HEK293T (cell line): ENCODE measurements around the gene TNFSF9.
"Not testable (repeated sequence)": the region's sequence is repeated elsewhere in the genome, so short reads cannot be mapped to it uniquely, and the experiment has no call there.

Experiments used
- CTCF ChIA-PET: fragments of 350-600 bp; formaldehyde crosslinking; extraction: SDS; loops from one replicate; lab custom pipeline; 2021; ENCODE audit warnings: antibody characterized with exemption, inconsistent platforms; lab: Yijun Ruan, JAX
- POLR2A ChIA-PET: fragments of 350-600 bp; formaldehyde crosslinking; extraction: SDS; loops from one replicate; lab custom pipeline; 2020; ENCODE audit warnings: antibody characterized with exemption, inconsistent platforms; lab: Yijun Ruan, JAX
- DNase-seq: peaks from one replicate; pipeline ENCODE4 v3.0.0; 2012; ENCODE audit warnings: mixed read lengths; ENCODE audit errors: extremely low spot score
- ARNT ChIP-seq: fragments of 450-650 bp; IDR thresholded peaks from 2 replicates; pipeline ENCODE4 v1.6.1; 2017; ENCODE audit warnings: mild to moderate bottlenecking
- BHLHE40 ChIP-seq: fragments of 450-650 bp; IDR thresholded peaks from 2 replicates; pipeline ENCODE4 v1.6.1; 2016; ENCODE audit warnings: mild to moderate bottlenecking, moderate library complexity, borderline replicate concordance
- CTBP1 ChIP-seq: fragments of 450-650 bp; IDR thresholded peaks from 2 replicates; pipeline ENCODE4 v1.6.1; 2016; ENCODE audit warnings: borderline replicate concordance
- ELF4 ChIP-seq: fragments of 450-650 bp; IDR thresholded peaks from 2 replicates; pipeline ENCODE4 v1.6.1; 2017; ENCODE audit warnings: antibody characterized with exemption
- FOXA1 ChIP-seq: fragments of 450-650 bp; IDR thresholded peaks from 2 replicates; pipeline ENCODE4 v1.6.1; 2016; ENCODE audit warnings: mild to moderate bottlenecking
- FOXK2 ChIP-seq: fragments of 450-650 bp; IDR thresholded peaks from 2 replicates; pipeline ENCODE4 v1.6.1; 2016; ENCODE audit warnings: mild to moderate bottlenecking
- FOXM1 ChIP-seq: fragments of 450-650 bp; IDR thresholded peaks from 2 replicates; pipeline ENCODE4 v1.6.1; 2017; ENCODE audit warnings: mild to moderate bottlenecking, borderline replicate concordance
- HDGF ChIP-seq: fragments of 450-650 bp; IDR thresholded peaks from 2 replicates; pipeline ENCODE4 v1.6.1; 2017; ENCODE audit warnings: antibody characterized with exemption, borderline replicate concordance
- L3MBTL2 ChIP-seq: fragments of 450-650 bp; conservative IDR thresholded peaks from 2 replicates; pipeline ENCODE4 v1.6.1; 2016; ENCODE audit warnings: mild to moderate bottlenecking
- LEF1 ChIP-seq: fragments of 450-650 bp; IDR thresholded peaks from 2 replicates; pipeline ENCODE4 v1.6.1; 2017; ENCODE audit warnings: mild to moderate bottlenecking, borderline replicate concordance
- NFRKB ChIP-seq: fragments of 450-650 bp; IDR thresholded peaks from 2 replicates; pipeline ENCODE4 v1.6.1; 2016; ENCODE audit warnings: mild to moderate bottlenecking, moderate library complexity
- PKNOX1 ChIP-seq: fragments of 450-650 bp; IDR thresholded peaks from 2 replicates; pipeline ENCODE4 v1.6.1; 2016
- SP1 ChIP-seq: fragments of 450-650 bp; IDR thresholded peaks from 2 replicates; pipeline ENCODE4 v1.6.1; 2017
- SUZ12 ChIP-seq: fragments of 450-650 bp; IDR thresholded peaks from 2 replicates; pipeline ENCODE4 v1.6.1; 2016; ENCODE audit warnings: mild to moderate bottlenecking
- TARDBP ChIP-seq: fragments of 450-650 bp; IDR thresholded peaks from 2 replicates; pipeline ENCODE4 v1.6.1; 2016
- ZNF384 ChIP-seq: fragments of 450-650 bp; IDR thresholded peaks from 2 replicates; pipeline ENCODE4 v1.6.1; 2016

TNFSF9 gene

GRCh38 chr19:6564393-6564792, 33.6 kb downstream of the TNFSF9 start:
- no peak for TF ChIP-seq TARDBP
- no peak for TF ChIP-seq FOXM1
- no peak for TF ChIP-seq CTBP1
- no peak for TF ChIP-seq ELF4
- no peak for TF ChIP-seq BHLHE40
- TF ChIP-seq ZNF384, result no peak
- no peak for TF ChIP-seq HDGF
- TF ChIP-seq PKNOX1, result no peak
- no peak for TF ChIP-seq SUZ12
- no peak for TF ChIP-seq LEF1
- TF ChIP-seq L3MBTL2, result no peak
- TF ChIP-seq FOXA1, result no peak
- TF ChIP-seq NFRKB, result no peak
- POLR2A ChIA-PET, result no interaction called here
- DNase-seq, result no peak
- CTCF ChIA-PET, result no interaction called here

GRCh38 chr19:6566727-6567126, 35.9 kb downstream of the TNFSF9 start:
- DNase-seq, POLR2A ChIA-PET, CTCF ChIA-PET: not testable (repeated sequence)

- DNase-seq, result no peak
- POLR2A ChIA-PET, result no interaction called here
Measured at GRCh38 chr19:6568010-6568526, 37.2 kb downstream of the TNFSF9 start.

GRCh38 chr19:6568816-6569215, 38.0 kb downstream of the TNFSF9 start:
- ChIA-PET POLR2A (no interaction called here), CTCF (no interaction called here)
- TF ChIP-seq L3MBTL2 (no peak), SUZ12 (no peak), LEF1 (no peak), HDGF (no peak), NFRKB (no peak), CTBP1 (no peak), TARDBP (no peak), ZNF384 (no peak), ARNT (no peak), FOXM1 (no peak)
- DNase-seq, result no peak

More at GRCh38 chr19:6568010-6568526, 37.2 kb downstream of the TNFSF9 start:
- TF ChIP-seq HDGF, result no peak
- no peak for TF ChIP-seq SUZ12
- no peak for TF ChIP-seq LEF1
- TF ChIP-seq FOXA1, result no peak
- TF ChIP-seq FOXK2, result no peak
- TF ChIP-seq CTBP1, result no peak
- CTCF ChIA-PET, result no interaction called here

- DNase-seq, result no peak
- no peak for TF ChIP-seq FOXK2
- TF ChIP-seq FOXM1, result no peak
- TF ChIP-seq HDGF, result no peak
- TF ChIP-seq ARNT, result no peak
- TF ChIP-seq SP1, result no peak
- no peak for TF ChIP-seq ELF4
- TF ChIP-seq FOXA1, result no peak
- no peak for TF ChIP-seq BHLHE40
- no peak for TF ChIP-seq LEF1
- TF ChIP-seq L3MBTL2, result no peak
- TF ChIP-seq CTBP1, result no peak
- TF ChIP-seq NFRKB, result no peak
- TF ChIP-seq SUZ12, result no peak
- no peak for TF ChIP-seq ZNF384
- no peak for TF ChIP-seq PKNOX1
- TF ChIP-seq TARDBP, result no peak
- POLR2A ChIA-PET, result no interaction called here
- CTCF ChIA-PET, result no interaction called here
Measured at GRCh38 chr19:6570764-6571163, 39.9 kb downstream of the TNFSF9 start.

GRCh38 chr19:6571167-6571566, 40.3 kb downstream of the TNFSF9 start:
- CTCF ChIA-PET, result no interaction called here
- no peak for DNase-seq
- TF ChIP-seq SUZ12 (no peak), ELF4 (no peak), BHLHE40 (no peak), CTBP1 (no peak), NFRKB (no peak), FOXK2 (no peak)
- POLR2A ChIA-PET, result no interaction called here

GRCh38 chr19:6572217-6572616, 41.4 kb downstream of the TNFSF9 start:
- TF ChIP-seq ARNT (no peak), FOXK2 (no peak), PKNOX1 (no peak), FOXA1 (no peak), NFRKB (no peak), BHLHE40 (no peak), ZNF384 (no peak), SP1 (no peak), L3MBTL2 (no peak), LEF1 (no peak)
- DNase-seq, result no peak
- CTCF ChIA-PET, result no interaction called here
- POLR2A ChIA-PET, result no interaction called here
